ENCODE measurements around the gene AIFM3.
A peak's percentile ranks its signal among the peaks of the same experiment; 100 is the strongest.
"Not testable (repeated sequence)": the region's sequence is repeated elsewhere in the genome, so short reads cannot be mapped to it uniquely, and the experiment has no call there.

AIFM3 gene

DNA sequence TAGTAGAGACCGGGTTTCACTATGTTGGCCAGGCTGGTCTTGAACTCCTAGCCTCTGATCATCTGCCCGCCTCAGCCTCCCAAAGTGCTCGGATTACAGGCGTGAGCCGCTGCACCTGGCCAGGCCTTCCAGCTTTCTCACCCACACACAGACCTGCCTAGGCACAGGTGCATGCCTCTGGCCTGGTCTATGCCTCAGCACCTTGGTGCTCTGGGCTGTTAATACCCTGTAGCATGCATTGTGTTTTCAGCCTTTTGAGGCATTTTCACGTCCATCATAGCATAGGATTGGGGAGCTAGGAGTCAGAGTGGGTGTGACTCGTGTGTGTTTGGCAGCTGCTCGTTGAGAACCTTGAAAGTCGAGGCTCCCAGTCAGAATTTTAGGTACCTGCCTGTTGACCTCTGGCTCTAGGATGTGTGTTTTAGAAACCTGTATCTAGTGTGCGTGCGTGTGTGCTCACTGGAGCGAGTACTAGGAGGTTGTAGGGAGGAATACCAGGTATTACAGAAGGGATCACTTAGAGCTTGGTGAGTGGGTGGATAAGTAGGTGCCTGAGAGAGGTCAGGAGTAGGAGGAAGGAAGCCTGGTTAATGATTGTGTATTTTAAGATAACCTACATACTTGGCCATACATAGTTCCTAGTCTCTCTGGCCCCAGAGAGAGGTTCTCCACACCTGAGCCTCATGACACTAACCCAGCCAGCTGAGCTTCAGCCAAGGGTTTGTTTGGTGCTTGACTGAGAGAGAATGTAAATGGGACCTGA, 29.8 kb upstream of the AIFM3 start:
- Mint-ChIP-seq H3K4me3 (peak overlapping the region; percentile 56), H3K36me3 (peaks cover 17% of the 10 kb centered on the region), H3K4me1 (peaks cover 84% of the 10 kb centered on the region), H3K27me3 (no peaks in the 10 kb centered on the region), H3K9me3 (no peaks in the 10 kb centered on the region), H3K27ac (peak overlapping the region; percentile 67)

DNA sequence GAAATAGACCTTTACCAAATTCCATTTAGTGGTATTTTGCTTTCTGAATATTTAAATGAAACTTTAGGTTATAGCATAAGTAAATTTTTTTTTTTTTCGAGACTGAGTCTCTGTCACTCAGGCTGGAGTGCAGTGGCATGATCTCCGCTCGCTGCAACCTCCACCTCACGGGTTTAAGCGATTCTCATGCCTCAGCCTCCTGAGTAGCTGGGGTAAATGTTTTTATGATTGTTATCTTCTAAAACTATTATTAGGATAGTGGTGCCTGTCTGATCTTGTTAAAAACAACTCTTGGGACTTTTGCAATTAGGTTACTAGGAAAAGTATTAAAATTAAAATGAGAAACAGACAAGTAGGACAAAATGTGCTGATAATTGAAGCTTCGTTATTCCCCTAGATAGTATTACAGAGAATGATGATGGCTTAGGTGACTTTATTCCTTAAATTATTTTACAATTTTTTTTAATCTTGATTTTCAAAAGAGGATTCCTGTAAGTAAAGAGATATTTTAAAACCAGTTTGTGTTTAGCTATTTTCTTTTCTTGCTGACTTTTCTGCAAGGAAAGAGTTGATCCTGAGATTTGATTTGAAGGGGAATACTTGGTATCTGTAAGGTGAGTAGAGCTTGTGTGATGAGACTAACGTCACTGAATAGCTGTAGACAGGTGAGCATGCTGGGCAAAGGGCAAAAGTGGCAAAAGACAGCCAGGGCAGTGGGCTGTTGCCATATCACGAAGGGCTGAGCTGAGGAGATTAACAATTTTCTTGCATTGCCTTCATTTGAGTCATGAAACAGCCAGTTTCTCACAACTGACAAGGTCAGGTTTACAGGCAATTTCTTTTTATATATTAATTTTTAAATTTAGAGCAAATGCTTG, 29.0 kb upstream of the AIFM3 start:
- H3K4me3 Mint-ChIP-seq: peak overlapping the region; percentile 19
- H3K36me3 Mint-ChIP-seq: peaks cover 17% of the 10 kb centered on the region
- H3K9me3 Mint-ChIP-seq: no peaks in the 10 kb centered on the region
- no peaks in the 10 kb centered on the region for H3K27me3 Mint-ChIP-seq
- no peak overlapping the region for H3K27ac Mint-ChIP-seq
- H3K4me1 Mint-ChIP-seq: peaks cover 86% of the 10 kb centered on the region

DNA sequence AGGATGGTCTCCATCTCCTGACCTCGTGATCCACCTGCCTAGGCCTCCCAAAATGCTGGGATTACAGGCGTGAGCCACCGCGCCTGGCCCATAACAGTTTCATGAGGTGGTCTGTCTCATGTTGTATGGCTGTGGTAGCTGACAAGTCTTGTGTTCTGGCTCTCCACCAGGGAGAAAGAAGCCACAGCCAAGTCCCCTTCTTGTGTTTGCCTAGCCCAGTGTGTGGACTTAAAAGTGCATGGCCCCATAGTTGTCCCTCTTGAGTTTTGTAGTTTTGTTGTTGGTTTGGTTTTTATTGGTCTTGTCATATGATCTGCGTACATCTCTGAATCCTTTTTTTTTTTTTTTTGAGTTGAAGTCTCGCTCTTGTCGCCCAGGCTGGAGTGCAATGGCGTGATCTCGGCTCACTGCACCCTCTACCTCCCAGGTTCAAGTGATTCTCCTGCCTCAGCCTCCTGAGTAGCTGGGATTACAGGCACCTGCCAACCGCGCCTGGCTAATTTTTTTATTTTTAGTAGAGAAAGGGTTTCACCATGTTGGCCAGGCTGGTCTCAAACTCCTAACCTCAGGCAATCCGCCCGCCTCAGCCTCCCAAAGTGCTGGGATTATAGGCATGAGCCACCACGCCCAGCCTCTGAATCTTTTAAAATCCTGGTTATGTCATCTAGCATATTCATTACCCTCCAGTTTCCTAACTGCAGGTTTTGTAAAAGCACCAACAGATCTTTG, 27.4 kb upstream of the AIFM3 start:
- not testable (repeated sequence) for H3K9me3 Mint-ChIP-seq, H3K4me3 Mint-ChIP-seq, H3K27me3 Mint-ChIP-seq, H3K27ac Mint-ChIP-seq
- H3K36me3 Mint-ChIP-seq: peaks cover 13% of the 10 kb centered on the region
- peaks cover 85% of the 10 kb centered on the region for H3K4me1 Mint-ChIP-seq

DNA sequence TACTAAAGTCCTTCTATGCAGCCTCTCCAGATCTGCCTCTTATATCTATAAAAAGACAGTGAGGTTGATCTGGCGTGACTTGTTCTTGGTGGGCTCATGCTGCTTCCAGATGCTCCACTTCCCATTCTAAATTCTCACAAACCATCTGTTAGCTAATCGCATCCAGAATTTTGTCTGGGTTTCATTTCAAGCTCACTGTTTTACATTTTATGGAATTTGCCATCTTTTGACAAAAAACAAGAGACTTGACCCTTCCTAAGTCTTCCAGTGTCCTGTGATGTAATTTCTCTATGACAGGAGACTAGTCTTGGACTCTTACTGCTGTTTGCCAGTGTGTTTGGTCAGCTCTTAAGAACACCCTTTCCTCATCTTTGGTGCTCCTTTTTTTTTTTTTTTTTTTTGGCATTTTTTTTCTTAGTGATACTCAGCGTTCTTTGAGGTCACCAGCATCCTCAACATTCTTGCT, 26.8 kb upstream of the AIFM3 start:
- H3K9me3 Mint-ChIP-seq: no peaks in the 10 kb centered on the region
- peaks cover 83% of the 10 kb centered on the region for H3K4me1 Mint-ChIP-seq
- no peaks in the 10 kb centered on the region for H3K27me3 Mint-ChIP-seq
- H3K27ac Mint-ChIP-seq: no peak overlapping the region
- peak overlapping the region; percentile 58 for H3K4me3 Mint-ChIP-seq
- peaks cover 13% of the 10 kb centered on the region for H3K36me3 Mint-ChIP-seq

DNA sequence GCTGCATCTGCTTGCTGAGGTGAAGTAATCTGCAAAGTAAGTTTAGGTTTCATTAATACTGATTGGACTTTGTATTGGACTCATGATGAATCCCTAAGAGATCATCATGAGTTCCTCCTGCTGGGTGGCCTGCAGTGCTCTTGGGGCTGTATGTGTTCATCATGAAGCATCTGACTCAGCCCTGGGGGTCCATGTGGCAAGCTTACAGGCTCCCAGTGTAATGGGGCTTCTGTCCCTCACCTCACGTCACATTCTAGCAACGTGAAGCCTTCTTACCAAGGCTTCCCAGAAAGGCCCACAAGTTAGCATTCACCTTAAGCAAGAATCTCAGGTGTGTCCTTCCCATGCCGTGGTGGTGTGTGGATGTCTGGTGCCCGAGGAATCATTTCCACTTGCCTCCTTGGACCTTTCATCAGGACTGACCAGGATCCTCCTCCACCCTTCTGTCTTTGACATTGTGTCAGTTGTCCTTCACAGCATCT, 26.1 kb upstream of the AIFM3 start:
- peak overlapping the region; percentile 55 for H3K27ac Mint-ChIP-seq
- no peaks in the 10 kb centered on the region for H3K9me3 Mint-ChIP-seq
- no peaks in the 10 kb centered on the region for H3K27me3 Mint-ChIP-seq
- peak overlapping the region; percentile 58 for H3K4me3 Mint-ChIP-seq
- peaks cover 87% of the 10 kb centered on the region for H3K4me1 Mint-ChIP-seq
- H3K36me3 Mint-ChIP-seq: peaks cover 13% of the 10 kb centered on the region

DNA sequence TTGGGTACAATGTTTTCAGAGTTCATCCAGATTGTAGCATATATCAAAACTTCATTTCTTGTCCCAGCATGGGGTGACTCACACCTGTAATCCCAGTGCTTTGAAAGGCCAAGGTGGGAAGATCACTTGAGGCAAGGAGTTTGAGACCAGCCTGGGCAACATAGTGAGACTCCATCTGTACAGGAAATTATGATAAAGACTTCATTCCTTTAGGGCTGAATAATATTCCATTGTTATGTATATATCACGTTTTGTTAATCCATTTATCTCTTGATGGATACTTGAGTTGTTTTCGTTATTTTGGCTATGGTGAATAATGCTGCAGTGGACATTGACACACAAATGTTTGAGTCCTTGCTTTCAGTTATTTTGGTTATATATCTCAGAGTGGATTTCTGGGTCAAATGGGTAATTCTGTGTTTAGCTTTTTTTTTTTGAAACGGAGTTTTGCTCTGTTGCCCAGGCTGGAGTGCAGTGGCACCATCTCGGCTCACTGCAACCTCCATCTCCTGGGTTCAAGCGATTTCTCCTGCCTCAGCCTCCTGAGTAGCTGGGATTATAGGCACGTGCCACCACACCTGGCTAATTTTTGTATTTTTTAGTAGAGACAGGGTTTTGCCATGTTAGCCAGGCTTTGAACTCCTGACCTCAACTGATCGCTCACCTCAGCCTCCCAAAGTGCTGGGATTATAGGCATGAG, 24.7 kb upstream of the AIFM3 start:
- H3K36me3 Mint-ChIP-seq, H3K4me3 Mint-ChIP-seq: not testable (repeated sequence)

DNA sequence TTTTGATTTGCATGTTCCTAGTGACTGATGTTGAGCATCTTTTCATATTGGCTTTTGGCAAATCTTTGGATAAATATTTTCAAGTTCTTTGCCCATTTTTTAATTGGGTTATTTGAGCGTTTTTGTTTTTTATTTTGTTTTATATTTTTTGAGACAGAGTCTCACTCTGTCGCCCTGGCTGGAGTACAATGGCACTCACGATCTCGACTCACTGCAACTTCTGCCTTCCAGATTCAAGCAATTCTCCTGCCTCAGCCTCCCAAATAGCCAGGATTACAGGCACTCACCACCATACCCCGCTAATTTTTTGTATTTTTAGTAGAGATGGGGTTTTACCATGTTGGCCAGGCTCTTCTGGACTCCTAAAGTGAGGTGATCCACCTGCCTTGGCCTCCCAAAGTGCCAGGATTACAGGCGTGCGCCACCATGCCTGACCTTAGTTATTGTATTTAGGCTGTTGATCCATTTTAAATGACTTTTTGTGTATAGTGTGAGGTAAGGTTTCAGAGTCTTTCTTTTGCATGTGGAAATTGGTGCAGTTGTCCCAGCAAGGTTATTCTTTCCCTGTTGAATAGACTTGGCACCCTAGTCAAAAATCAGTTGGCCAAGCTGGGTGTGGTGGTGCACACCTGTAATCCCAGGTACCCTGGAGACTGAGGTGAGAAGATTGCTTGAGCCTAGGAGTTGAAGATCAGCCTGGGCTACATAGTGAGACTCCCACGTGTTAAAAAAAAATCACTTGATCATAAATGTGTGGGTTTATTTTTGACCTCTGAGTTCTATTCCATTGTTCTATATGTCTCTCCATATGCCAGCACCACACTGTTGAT, 23.7 kb upstream of the AIFM3 start:
- H3K4me3 Mint-ChIP-seq: no peak overlapping the region
- H3K4me1 Mint-ChIP-seq: peaks cover 79% of the 10 kb centered on the region
- H3K27ac Mint-ChIP-seq: no peak overlapping the region
- H3K27me3 Mint-ChIP-seq: no peaks in the 10 kb centered on the region
- H3K36me3 Mint-ChIP-seq: peaks cover 7% of the 10 kb centered on the region
- H3K9me3 Mint-ChIP-seq: no peaks in the 10 kb centered on the region

More for the DNA sequence above, 24.7 kb upstream of the AIFM3 start:
- peaks cover 81% of the 10 kb centered on the region for H3K4me1 Mint-ChIP-seq
- H3K9me3 Mint-ChIP-seq, H3K27ac Mint-ChIP-seq, H3K27me3 Mint-ChIP-seq: not testable (repeated sequence)

DNA sequence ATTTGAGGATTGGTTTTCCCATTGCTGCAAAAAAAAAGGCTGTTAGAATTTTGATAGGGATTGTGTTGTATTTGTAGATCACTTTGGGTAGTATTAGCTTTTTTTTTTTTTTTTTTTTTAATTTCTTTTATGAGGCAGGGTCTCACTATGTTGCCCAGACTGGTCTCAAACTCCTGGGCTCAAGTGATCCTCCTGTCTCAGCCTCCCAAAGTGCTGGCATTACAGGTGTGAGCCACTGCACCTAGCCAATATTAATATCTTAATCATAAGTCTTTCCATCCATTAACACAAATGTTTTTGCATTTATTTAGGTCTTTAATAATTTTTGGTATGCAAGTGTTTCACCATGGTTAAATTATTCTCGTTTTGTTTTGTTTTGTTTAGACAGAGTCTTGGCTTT, 23.0 kb upstream of the AIFM3 start:
- Mint-ChIP-seq H3K4me1 (peaks cover 79% of the 10 kb centered on the region), H3K27ac (no peak overlapping the region), H3K4me3 (no peak overlapping the region), H3K27me3 (no peaks in the 10 kb centered on the region), H3K9me3 (no peaks in the 10 kb centered on the region), H3K36me3 (peaks cover 7% of the 10 kb centered on the region)

DNA sequence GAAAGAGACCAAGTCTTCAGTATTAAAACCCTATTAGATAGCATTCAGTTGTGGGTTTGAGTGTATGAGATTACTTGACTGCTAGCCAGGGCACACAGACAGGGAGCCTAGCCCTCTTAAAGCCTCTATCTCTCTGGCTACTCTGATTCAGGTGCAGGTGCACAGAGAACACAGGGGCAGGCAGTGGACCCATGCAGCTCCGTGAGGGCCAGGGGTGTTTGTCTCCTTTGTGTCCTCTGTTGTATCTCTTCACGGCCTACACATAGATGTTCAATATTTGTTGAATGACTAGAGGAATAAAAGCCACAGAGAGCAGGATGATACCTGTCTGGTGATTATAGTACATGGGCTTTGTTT, 21.5 kb upstream of the AIFM3 start:
- H3K4me1 Mint-ChIP-seq: peaks cover 75% of the 10 kb centered on the region
- peak overlapping the region; percentile 2 for H3K27ac Mint-ChIP-seq
- no peaks in the 10 kb centered on the region for H3K9me3 Mint-ChIP-seq
- H3K36me3 Mint-ChIP-seq: peaks cover 4% of the 10 kb centered on the region
- H3K27me3 Mint-ChIP-seq: no peaks in the 10 kb centered on the region
- H3K4me3 Mint-ChIP-seq: no peak overlapping the region

DNA sequence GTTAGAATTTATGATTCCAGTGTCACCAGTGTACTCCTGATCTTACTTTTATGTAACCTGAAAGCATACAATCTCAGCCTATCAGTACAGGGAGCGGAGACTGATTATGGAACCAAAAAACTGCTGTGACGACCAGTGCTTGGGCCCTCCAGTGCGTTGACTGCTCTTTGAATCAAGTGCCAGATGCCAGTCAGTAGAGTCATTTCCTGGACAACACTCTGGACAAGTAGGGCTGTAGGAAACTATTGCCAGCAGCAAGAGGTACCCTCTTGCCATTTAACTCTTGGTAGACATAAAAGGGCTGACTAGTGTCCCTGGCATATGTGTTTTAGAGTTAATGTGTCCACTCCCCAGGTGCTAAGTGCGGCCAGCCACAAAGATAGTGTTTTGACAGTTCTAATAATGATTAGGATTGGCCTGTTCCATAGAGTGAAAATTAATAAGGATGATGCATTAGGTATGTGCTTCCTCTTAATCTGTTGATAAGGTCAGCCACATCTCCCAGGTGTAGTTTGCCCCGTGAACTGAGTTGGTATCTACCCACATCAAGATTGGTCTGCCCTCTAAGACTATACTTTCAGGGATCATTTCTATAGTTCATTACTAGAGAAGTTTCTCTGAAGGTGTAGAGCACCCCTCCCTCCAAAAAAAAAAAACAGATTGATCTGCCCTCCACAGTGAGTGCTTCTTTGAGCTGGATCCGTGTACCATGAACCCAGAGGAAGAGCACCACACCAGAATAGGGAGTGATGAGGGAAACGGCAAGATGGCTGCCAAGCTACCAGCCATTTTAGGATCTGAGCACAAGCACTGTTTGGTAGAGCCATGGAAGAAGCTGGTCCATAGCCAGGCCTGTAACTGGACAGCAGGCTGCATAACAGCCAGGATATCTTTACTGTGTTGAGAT, 20.7 kb upstream of the AIFM3 start:
- H3K27me3 Mint-ChIP-seq: no peaks in the 10 kb centered on the region
- H3K4me1 Mint-ChIP-seq: peaks cover 67% of the 10 kb centered on the region
- no peak overlapping the region for H3K27ac Mint-ChIP-seq
- H3K36me3 Mint-ChIP-seq: peaks cover 3% of the 10 kb centered on the region
- H3K4me3 Mint-ChIP-seq: no peak overlapping the region
- no peaks in the 10 kb centered on the region for H3K9me3 Mint-ChIP-seq

DNA sequence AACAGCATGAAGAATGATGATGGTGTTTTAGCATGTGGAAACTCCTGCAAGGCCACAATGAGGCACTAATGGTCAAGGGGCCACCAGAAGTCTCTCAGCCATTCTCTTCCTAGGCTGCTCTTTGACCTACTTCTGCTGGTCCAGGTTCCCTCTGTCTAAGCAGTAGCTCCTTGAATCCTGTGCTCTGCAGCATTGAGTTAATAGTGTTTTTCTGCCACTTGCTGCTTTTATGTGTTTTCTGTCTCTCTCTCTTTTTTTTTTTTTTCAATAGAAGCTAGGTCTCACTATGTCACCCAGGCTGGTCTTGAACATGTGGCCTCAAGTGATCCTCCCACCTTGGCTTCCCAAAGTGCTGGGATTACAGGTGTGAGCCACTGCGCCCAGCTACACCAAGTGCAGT, 20.1 kb upstream of the AIFM3 start:
- Mint-ChIP-seq H3K4me1 (peaks cover 63% of the 10 kb centered on the region), H3K27me3 (no peaks in the 10 kb centered on the region), H3K36me3 (peaks cover 2% of the 10 kb centered on the region), H3K27ac (no peak overlapping the region), H3K9me3 (no peaks in the 10 kb centered on the region), H3K4me3 (no peak overlapping the region)

DNA sequence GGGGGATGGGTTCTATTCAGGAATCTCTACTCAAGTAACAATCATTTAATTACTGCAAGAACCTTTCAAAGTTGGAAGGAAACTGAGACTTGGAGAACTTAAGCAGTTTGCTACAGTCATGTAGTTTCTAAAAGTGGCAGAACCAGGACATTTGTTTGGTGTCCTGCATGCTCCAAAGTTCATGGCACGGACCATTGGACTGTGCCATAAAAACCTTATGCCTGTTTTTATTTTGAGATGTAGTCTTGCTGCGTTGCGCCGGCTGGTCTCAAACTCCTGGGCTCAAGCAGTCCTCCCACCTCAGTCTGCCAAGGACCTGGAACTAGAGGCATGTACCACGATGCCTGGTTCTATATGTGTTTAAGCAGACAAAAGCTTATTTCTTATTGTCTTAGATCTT, 18.6 kb upstream of the AIFM3 start:
- Mint-ChIP-seq H3K27ac (no peak overlapping the region), H3K9me3 (no peaks in the 10 kb centered on the region), H3K27me3 (no peaks in the 10 kb centered on the region), H3K36me3 (no peaks in the 10 kb centered on the region), H3K4me1 (peaks cover 48% of the 10 kb centered on the region), H3K4me3 (no peak overlapping the region)

DNA sequence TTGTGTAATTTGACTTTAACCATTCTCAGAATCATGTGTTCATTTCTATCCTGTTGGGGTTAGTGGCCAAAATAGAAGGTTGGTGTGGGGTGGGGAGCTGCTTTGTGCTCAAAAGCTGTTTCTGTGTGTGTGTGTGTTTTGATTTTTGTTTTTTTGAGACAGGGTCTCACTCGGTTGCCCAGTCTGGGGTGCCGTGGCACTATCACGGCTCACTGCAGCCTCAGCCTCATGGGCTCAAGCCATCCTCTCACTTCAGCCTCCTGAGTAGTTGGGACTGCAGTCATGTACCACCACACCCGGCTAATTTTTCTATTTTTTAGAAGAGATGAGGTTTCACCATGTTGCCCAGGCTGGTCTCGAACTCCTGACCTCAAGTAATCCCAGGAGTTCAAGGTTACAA, 18.1 kb upstream of the AIFM3 start:
- Mint-ChIP-seq H3K36me3 (no peaks in the 10 kb centered on the region), H3K9me3 (no peaks in the 10 kb centered on the region), H3K4me3 (no peak overlapping the region), H3K27me3 (no peaks in the 10 kb centered on the region), H3K27ac (no peak overlapping the region), H3K4me1 (peaks cover 43% of the 10 kb centered on the region)
